SK-N-SH (cell line): ENCODE results near the gene SNAI3. TPM values are rescaled to one million over a fixed set of nuclear protein-coding genes. Genes with fewer than 3 reads are reported as not detected.

Source experiments
- CTCF ChIA-PET: fragments of 300-600, 350-600 bp; formaldehyde crosslinking; extraction: SDS; loops from one replicate; lab custom pipeline; 2021; lab: Yijun Ruan, JAX
- POLR2A ChIA-PET: fragments of 350-600 bp; sonication (Branson Sonifier 250); formaldehyde crosslinking; extraction: SDS; loops from one replicate; lab custom pipeline; 2020; ENCODE audit warnings: antibody characterized with exemption, inconsistent platforms; lab: Yijun Ruan, JAX
- DNase-seq: peaks from one replicate; pipeline ENCODE4 v3.0.0; 2012
- H2AFZ ChIP-seq: fragments of 200-600 bp; sonication (generic); 2 replicates; pipeline ENCODE4 v1.8.1; 2016; ENCODE audit warnings: antibody characterized with exemption, mild to moderate bottlenecking, low read depth
- H3F3A ChIP-seq: fragments of 200-600 bp; sonication (generic); replicated peaks from 2 replicates; pipeline ENCODE3; 2016; ENCODE audit warnings: antibody characterized with exemption, mild to moderate bottlenecking; ENCODE audit not compliant: insufficient read depth
- H3K27ac ChIP-seq, 2 experiments: fragments of 200-500 bp in 1 of 2; fragments of 200-600 bp in 1 of 2; sonication (Bioruptor generic) in 1 of 2; sonication (generic), shearing (Covaris generic) in 1 of 2; 2 replicates each; pipeline versions ENCODE4 v1.5.1 to v1.6.1; 2014 to 2016; ENCODE audit warnings: low read depth in 2 of 2, inconsistent platforms in 1 of 2, low read length in 1 of 2, mild to moderate bottlenecking in 1 of 2, mixed read lengths in 1 of 2
- H3K27me3 ChIP-seq: fragments of 200-600 bp; sonication (generic), shearing (Covaris generic); 2 replicates; pipeline ENCODE4 v1.6.1; 2016; ENCODE audit warnings: mixed run types; ENCODE audit not compliant: insufficient read depth
- H3K36me3 ChIP-seq, 2 experiments: fragments of 200-500 bp in 1 of 2; fragments of 200-600 bp in 1 of 2; sonication (Bioruptor generic) in 1 of 2; sonication (generic) in 1 of 2; replicated peaks in 1 of 2; 2 replicates each; pipeline versions ENCODE3 to v1.5.1; 2014 to 2016; ENCODE audit warnings: low read length in 1 of 2, mild to moderate bottlenecking in 1 of 2; ENCODE audit not compliant: insufficient read depth in 2 of 2, control insufficient read depth in 1 of 2
- H3K4me1 ChIP-seq, 2 experiments: fragments of 200-500 bp in 1 of 2; fragments of 200-600 bp in 1 of 2; sonication (Bioruptor generic) in 1 of 2; sonication (generic), shearing (Covaris generic) in 1 of 2; 2 replicates each; pipeline versions ENCODE4 v1.5.1 to v1.6.1; 2014 to 2016; ENCODE audit warnings: low read depth in 1 of 2, low read length in 1 of 2, mixed run types in 1 of 2; ENCODE audit not compliant: insufficient read depth in 2 of 2, control insufficient read depth in 1 of 2
- H3K4me2 ChIP-seq: fragments of 200-600 bp; sonication (generic), shearing (Covaris generic); 2 replicates; pipeline ENCODE4 v1.6.1; 2017; ENCODE audit warnings: mixed run types
- H3K4me3 ChIP-seq, 2 experiments: fragments of 200-500 bp in 1 of 2; fragments of 200-600 bp in 1 of 2; sonication (Bioruptor generic) in 1 of 2; sonication (generic), shearing (Covaris generic) in 1 of 2; 2 replicates each; pipeline versions ENCODE4 v1.5.1 to v1.8.1; 2014 to 2016; ENCODE audit warnings: low read depth in 2 of 2, inconsistent platforms in 1 of 2, low read length in 1 of 2, mild to moderate bottlenecking in 1 of 2, mixed read lengths in 1 of 2, moderate library complexity in 1 of 2
- H3K79me2 ChIP-seq: fragments of 200-600 bp; sonication (generic); 2 replicates; pipeline ENCODE4 v1.8.1; 2017; ENCODE audit warnings: mild to moderate bottlenecking; ENCODE audit not compliant: insufficient read depth
- H3K9ac ChIP-seq: fragments of 200-600 bp; sonication (generic); 2 replicates; pipeline ENCODE4 v1.6.1; 2017; ENCODE audit warnings: mixed run types
- H3K9me2 ChIP-seq: fragments of 200-600 bp; sonication (generic); 2 replicates; pipeline ENCODE4 v1.6.1; 2017; ENCODE audit warnings: mixed run types
- H3K9me3 ChIP-seq: fragments of 200-600 bp; sonication (generic); 2 replicates; pipeline ENCODE4 v1.6.1; 2017; ENCODE audit warnings: mixed run types, mild to moderate bottlenecking, moderate library complexity
- H4K20me1 ChIP-seq: fragments of 200-600 bp; sonication (generic); 2 replicates; pipeline ENCODE4 v1.6.1; 2017; ENCODE audit warnings: mild to moderate bottlenecking, mixed run types; ENCODE audit not compliant: insufficient read depth
- GABPA ChIP-seq: IDR thresholded peaks from 2 replicates; pipeline ENCODE4 v1.4.0; 2012; ENCODE audit warnings: low read depth, mild to moderate bottlenecking
- GATA2 ChIP-seq: sonication (generic); formaldehyde crosslinking; IDR thresholded peaks from 2 replicates; pipeline ENCODE4 v1.5.0; 2020; ENCODE audit warnings: mild to moderate bottlenecking, missing genetic modification reagents
- JUND ChIP-seq: IDR thresholded peaks from 2 replicates; pipeline ENCODE4 v1.4.0; 2012
- MEF2A ChIP-seq: IDR thresholded peaks from 2 replicates; pipeline ENCODE4 v1.4.0; 2012; ENCODE audit warnings: low read depth, borderline replicate concordance
- POLR2AphosphoS5 ChIP-seq: IDR thresholded peaks from 2 replicates; pipeline ENCODE4 v1.6.1; 2012; ENCODE audit warnings: low read depth, low read length
- RXRA ChIP-seq: IDR thresholded peaks from 2 replicates; pipeline ENCODE4 v1.4.0; 2012; ENCODE audit warnings: low read depth, mild to moderate bottlenecking, borderline replicate concordance
- SIN3A ChIP-seq: IDR thresholded peaks from 2 replicates; pipeline ENCODE4 v1.6.1; 2012; ENCODE audit warnings: low read depth, mild to moderate bottlenecking, low read length, moderate library complexity, borderline replicate concordance
- SMC3 ChIP-seq: IDR thresholded peaks from 2 replicates; pipeline ENCODE4 v1.6.1; 2012; ENCODE audit warnings: low read depth, low read length, improper control_type of control experiment
- ZBTB33 ChIP-seq: IDR thresholded peaks from 2 replicates; pipeline ENCODE4 v1.4.0; 2012; ENCODE audit warnings: low read depth, borderline replicate concordance
- WGBS: methylation state at CpG from one replicate; pipeline ENCODE4 v1.1.6; 2017; ENCODE audit warnings: low lambda C conversion rate; 5-methylcytosine and 5-hydroxymethylcytosine counted together
- polyA plus RNA-seq, 3 experiments: library from polyadenylated mRNA; depleted of rRNA; stranded (reverse); fragments of >200 nt; gene quantifications; 2 replicates each; pipeline ENCODE4 v1.2.3, GENCODE V29; 2012
- TF ChIP-seq, protein P1 (sequence below): IDR thresholded peaks from 2 replicates; pipeline ENCODE4 v1.4.0; 2012; ENCODE audit warnings: low read depth
- TF ChIP-seq, protein P2 (sequence below): IDR thresholded peaks from 2 replicates; pipeline ENCODE4 v1.6.1; 2012; ENCODE audit warnings: mild to moderate bottlenecking, low read depth, low read length, moderate library complexity

Gene SNAI3
- polyA plus RNA-seq, 1 of the 3 experiments (the other 2 are of a cell fraction), result 0.03 TPM

GRCh38 chr16:88653596-88654362 is 32.5 kb downstream of the SNAI3 start:
- Histone ChIP-seq H3K79me2 (no peaks in the 10 kb centered on the region), H3K9ac (no peak overlapping the region), H3K4me1 (peaks cover 4 to 10% of the 10 kb centered on the region in 2 experiments; a peak in 2 of 4 replicates), H3F3A (no peaks in the 10 kb centered on the region), H3K27me3 (no peaks in the 10 kb centered on the region), H4K20me1 (no peaks in the 10 kb centered on the region), H3K4me2 (no peak overlapping the region), H3K9me2 (no peaks in the 10 kb centered on the region), H2AFZ (no peak overlapping the region), H3K4me3 (no peak overlapping the region), H3K27ac (no peak overlapping the region), H3K9me3 (no peaks in the 10 kb centered on the region), H3K36me3 (peaks cover 0 to 8% of the 10 kb centered on the region in 2 experiments)
- 86% methylated on average over 22 of the region's 32 CpGs for WGBS
- no peak for DNase-seq
- ChIA-PET POLR2A (no interaction called here), CTCF (interaction anchor here (1.2 kb wide), 1 partner anchor 27 kb away, joined by 3 read pairs; no protein-coding TSS in a partner anchor)
- TF ChIP-seq, protein P1, sequence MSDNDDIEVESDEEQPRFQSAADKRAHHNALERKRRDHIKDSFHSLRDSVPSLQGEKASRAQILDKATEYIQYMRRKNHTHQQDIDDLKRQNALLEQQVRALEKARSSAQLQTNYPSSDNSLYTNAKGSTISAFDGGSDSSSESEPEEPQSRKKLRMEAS, result no peak
- TF ChIP-seq MEF2A (no peak), GABPA (no peak), SMC3 (no peak), GATA2 (no peak), ZBTB33 (no peak), SIN3A (no peak), JUND (no peak), POLR2AphosphoS5 (no peak), RXRA (no peak)
- TF ChIP-seq, protein P2, sequence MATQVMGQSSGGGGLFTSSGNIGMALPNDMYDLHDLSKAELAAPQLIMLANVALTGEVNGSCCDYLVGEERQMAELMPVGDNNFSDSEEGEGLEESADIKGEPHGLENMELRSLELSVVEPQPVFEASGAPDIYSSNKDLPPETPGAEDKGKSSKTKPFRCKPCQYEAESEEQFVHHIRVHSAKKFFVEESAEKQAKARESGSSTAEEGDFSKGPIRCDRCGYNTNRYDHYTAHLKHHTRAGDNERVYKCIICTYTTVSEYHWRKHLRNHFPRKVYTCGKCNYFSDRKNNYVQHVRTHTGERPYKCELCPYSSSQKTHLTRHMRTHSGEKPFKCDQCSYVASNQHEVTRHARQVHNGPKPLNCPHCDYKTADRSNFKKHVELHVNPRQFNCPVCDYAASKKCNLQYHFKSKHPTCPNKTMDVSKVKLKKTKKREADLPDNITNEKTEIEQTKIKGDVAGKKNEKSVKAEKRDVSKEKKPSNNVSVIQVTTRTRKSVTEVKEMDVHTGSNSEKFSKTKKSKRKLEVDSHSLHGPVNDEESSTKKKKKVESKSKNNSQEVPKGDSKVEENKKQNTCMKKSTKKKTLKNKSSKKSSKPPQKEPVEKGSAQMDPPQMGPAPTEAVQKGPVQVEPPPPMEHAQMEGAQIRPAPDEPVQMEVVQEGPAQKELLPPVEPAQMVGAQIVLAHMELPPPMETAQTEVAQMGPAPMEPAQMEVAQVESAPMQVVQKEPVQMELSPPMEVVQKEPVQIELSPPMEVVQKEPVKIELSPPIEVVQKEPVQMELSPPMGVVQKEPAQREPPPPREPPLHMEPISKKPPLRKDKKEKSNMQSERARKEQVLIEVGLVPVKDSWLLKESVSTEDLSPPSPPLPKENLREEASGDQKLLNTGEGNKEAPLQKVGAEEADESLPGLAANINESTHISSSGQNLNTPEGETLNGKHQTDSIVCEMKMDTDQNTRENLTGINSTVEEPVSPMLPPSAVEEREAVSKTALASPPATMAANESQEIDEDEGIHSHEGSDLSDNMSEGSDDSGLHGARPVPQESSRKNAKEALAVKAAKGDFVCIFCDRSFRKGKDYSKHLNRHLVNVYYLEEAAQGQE, result no peak
